SU-DHL-6 (cell line): ENCODE results near the gene STOML1.

Source experiments
- H2AFZ ChIP-seq: fragments of 200-600 bp; sonication (generic); 2 replicates; pipeline ENCODE4 v1.6.1; 2014; ENCODE audit warnings: low read depth, mild to moderate bottlenecking, moderate library complexity, mixed read lengths, antibody characterized with exemption, low read length; ENCODE audit not compliant: severe bottlenecking
- H3F3A ChIP-seq: fragments of 200-600 bp; shearing (Covaris generic); 2 replicates; pipeline ENCODE4 v1.6.0; 2016; ENCODE audit warnings: antibody characterized with exemption, mild to moderate bottlenecking; ENCODE audit not compliant: insufficient read depth
- H3K27ac ChIP-seq: fragments of 200-600 bp; sonication (generic); 2 replicates; pipeline ENCODE4 v1.5.1; 2016; ENCODE audit warnings: low read depth, mild to moderate bottlenecking, low read length, moderate library complexity, mixed read lengths
- H3K27me3 ChIP-seq: fragments of 200-600 bp; sonication (generic), shearing (Covaris generic); 2 replicates; pipeline ENCODE4 v1.6.0; 2014; ENCODE audit warnings: mild to moderate bottlenecking, low read length
- H3K36me3 ChIP-seq: fragments of 200-600 bp; sonication (generic); 2 replicates; pipeline ENCODE4 v1.6.1; 2014; ENCODE audit warnings: mild to moderate bottlenecking, low read length, mixed read lengths
- H3K4me2 ChIP-seq: fragments of 300-600, 200-600 bp; shearing (Covaris generic), sonication (generic); 2 replicates; pipeline ENCODE4 v1.6.0; 2014; ENCODE audit warnings: low read length, low read depth, mild to moderate bottlenecking; ENCODE audit not compliant: poor library complexity, severe bottlenecking
- H3K4me3 ChIP-seq: fragments of 200-600 bp; sonication (generic); 2 replicates; pipeline ENCODE4 v1.5.1; 2014; ENCODE audit warnings: antibody characterized with exemption, low read length, mild to moderate bottlenecking, mixed read lengths; ENCODE audit not compliant: insufficient read depth, poor library complexity, severe bottlenecking
- H3K79me2 ChIP-seq: fragments of 200-600 bp; sonication (generic); 2 replicates; pipeline ENCODE4 v1.6.1; 2014; ENCODE audit warnings: mild to moderate bottlenecking, low read length, moderate library complexity; ENCODE audit not compliant: insufficient read depth
- H3K9ac ChIP-seq: fragments of 200-600 bp; sonication (generic); 2 replicates; pipeline ENCODE4 v1.7.0; 2014; ENCODE audit warnings: mild to moderate bottlenecking, low read length
- H3K9me2 ChIP-seq: fragments of 200-600 bp; sonication (generic); replicated peaks from 2 replicates; pipeline ENCODE4 v1.6.1; 2014; ENCODE audit warnings: low read length; ENCODE audit not compliant: insufficient read depth
- H3K9me3 ChIP-seq: fragments of 200-600 bp; sonication (generic); 2 replicates; pipeline ENCODE4 v1.6.1; 2014; ENCODE audit warnings: low read length, mixed read lengths; ENCODE audit not compliant: insufficient read depth
- H4K20me1 ChIP-seq: fragments of 200-600 bp; sonication (generic); 2 replicates; pipeline ENCODE4 v1.6.1; 2014; ENCODE audit warnings: low read depth, mild to moderate bottlenecking, antibody characterized with exemption, low read length, moderate library complexity, mixed read lengths
- CTCF ChIP-seq: fragments of 200-600 bp; sonication (generic); IDR thresholded peaks from one replicate; pipeline ENCODE4 v1.5.1; 2017; ENCODE audit warnings: antibody characterized with exemption, mild to moderate bottlenecking, low read length, moderate library complexity; ENCODE audit not compliant: insufficient read depth, poor library complexity, severe bottlenecking
- EZH2phosphoT487 ChIP-seq: fragments of 200-600 bp; sonication (generic), shearing (Covaris generic); conservative IDR thresholded peaks from 2 replicates; pipeline ENCODE4 v1.6.1; 2018; ENCODE audit warnings: mild to moderate bottlenecking, antibody characterized with exemption, low read length, moderate library complexity, mixed read lengths

Gene STOML1

GRCh38 chr15:73988445-73988969 is 3.6 kb downstream of the STOML1 start:
- Histone ChIP-seq H3K4me2 (no peak overlapping the region), H3K9me3 (no peaks in the 10 kb centered on the region), H3K9me2 (no peaks in the 10 kb centered on the region), H3K9ac (no peak overlapping the region), H2AFZ (no peak overlapping the region), H3K36me3 (no peaks in the 10 kb centered on the region), H3K79me2 (no peaks in the 10 kb centered on the region), H3K4me3 (no peak overlapping the region), H3K27me3 (no peaks in the 10 kb centered on the region), H4K20me1 (no peaks in the 10 kb centered on the region), H3K27ac (no peak overlapping the region), H3F3A (no peaks in the 10 kb centered on the region)
- no peak for TF ChIP-seq EZH2phosphoT487
- TF ChIP-seq CTCF = no peak

GRCh38 chr15:73987681-73988444 is 4.2 kb downstream of the STOML1 start:
- Histone ChIP-seq H3K9me3 (no peaks in the 10 kb centered on the region), H4K20me1 (no peaks in the 10 kb centered on the region), H3K27ac (no peak overlapping the region), H3K79me2 (no peaks in the 10 kb centered on the region), H3K36me3 (no peaks in the 10 kb centered on the region), H3K4me3 (no peak overlapping the region), H3K9me2 (no peaks in the 10 kb centered on the region), H3K4me2 (no peak overlapping the region), H3K27me3 (no peaks in the 10 kb centered on the region), H3K9ac (no peak overlapping the region), H3F3A (no peaks in the 10 kb centered on the region), H2AFZ (no peak overlapping the region)
- TF ChIP-seq EZH2phosphoT487 (no peak), CTCF (no peak)

GRCh38 chr15:73987250-73987649 is 4.8 kb downstream of the STOML1 start:
- TF ChIP-seq CTCF = no peak
- TF ChIP-seq EZH2phosphoT487 = no peak
- no peaks in the 10 kb centered on the region for H3K9me2 ChIP-seq
- H2AFZ ChIP-seq = no peak overlapping the region
- no peaks in the 10 kb centered on the region for H3F3A ChIP-seq
- H3K4me3 ChIP-seq = no peak overlapping the region
- no peak overlapping the region for H3K27ac ChIP-seq
- H3K27me3 ChIP-seq = no peaks in the 10 kb centered on the region
- H3K9me3 ChIP-seq = no peaks in the 10 kb centered on the region
- H3K79me2 ChIP-seq = no peaks in the 10 kb centered on the region
- H4K20me1 ChIP-seq = no peaks in the 10 kb centered on the region
- no peaks in the 10 kb centered on the region for H3K36me3 ChIP-seq
- no peak overlapping the region for H3K9ac ChIP-seq
- H3K4me2 ChIP-seq = no peak overlapping the region
